CD4-positive, alpha-beta memory T cell (primary cell): ENCODE data around the gene NIPAL3. TPM values are rescaled to one million over a fixed set of nuclear protein-coding genes. Genes with fewer than 3 reads are reported as not detected.
"Not testable (repeated sequence)": the region's sequence is repeated elsewhere in the genome, so short reads cannot be mapped to it uniquely, and the experiment has no call there.

Experiments
- CTCF ChIA-PET: fragments of 350-600 bp; sonication (Branson Sonifier 250); formaldehyde crosslinking; loops from one replicate; lab custom pipeline; 2021; ENCODE audit warnings: inconsistent platforms; ENCODE audit not compliant: partially characterized antibody; lab: Charles Lee
- POLR2A ChIA-PET: fragments of 350-600 bp; sonication (Branson Sonifier 250); formaldehyde crosslinking; loops from one replicate; lab custom pipeline; 2021; ENCODE audit not compliant: partially characterized antibody; lab: Charles Lee
- DNase-seq, 5 donors: peaks; one replicate each; pipeline versions ENCODE4 v3.0.0 to v3.0.0-alpha.2; 2020 to 2022; ENCODE audit warnings: mixed read lengths in 1 of 5
- H3K27ac ChIP-seq: one replicate; pipeline ENCODE4 v1.7.0; 2013; ENCODE audit warnings: low read depth, low read length
- H3K27me3 ChIP-seq: 2 replicates; pipeline ENCODE4 v1.7.0; 2013; ENCODE audit warnings: mild to moderate bottlenecking, low read length, moderate library complexity; ENCODE audit not compliant: insufficient read depth
- H3K36me3 ChIP-seq: 2 replicates; pipeline ENCODE4 v1.7.0; 2013; ENCODE audit warnings: mild to moderate bottlenecking, low read length, moderate library complexity; ENCODE audit not compliant: insufficient read depth
- H3K4me1 ChIP-seq: 2 replicates; pipeline ENCODE4 v1.7.0; 2013; ENCODE audit warnings: mild to moderate bottlenecking, low read length, moderate library complexity; ENCODE audit not compliant: insufficient read depth
- H3K4me3 ChIP-seq, 2 donors: one replicate each; pipeline ENCODE4 v1.7.0; 2013; ENCODE audit warnings: low read length in 2 of 2, mild to moderate bottlenecking in 1 of 2
- H3K9me3 ChIP-seq, 2 donors: one replicate each; pipeline ENCODE4 v1.7.0; 2013; ENCODE audit warnings: low read length in 2 of 2, control low read depth in 1 of 2; ENCODE audit not compliant: control insufficient read depth in 1 of 2
- H3K27ac Mint-ChIP-seq, 7 donors: one replicate each; pipeline ENCODE4 v1.8.0; 2020 to 2021; ENCODE audit warnings: mixed read lengths in 7 of 7, mild to moderate bottlenecking in 6 of 7, inconsistent platforms in 3 of 7, moderate library complexity in 3 of 7
- H3K27me3 Mint-ChIP-seq, 2 donors: one replicate each; pipeline ENCODE4 v1.8.0; 2020 to 2021; ENCODE audit warnings: mixed read lengths in 2 of 2
- H3K36me3 Mint-ChIP-seq, 2 donors: one replicate each; pipeline ENCODE4 v1.8.0; 2020 to 2021; ENCODE audit warnings: mixed read lengths in 2 of 2, inconsistent platforms in 1 of 2, mild to moderate bottlenecking in 1 of 2
- H3K4me1 Mint-ChIP-seq, 4 donors: one replicate each; pipeline ENCODE4 v1.8.0; 2020 to 2021; ENCODE audit warnings: mixed read lengths in 4 of 4, mild to moderate bottlenecking in 1 of 4
- H3K4me3 Mint-ChIP-seq, 8 donors: one replicate each; pipeline ENCODE4 v1.8.0; 2020 to 2021; ENCODE audit warnings: mixed read lengths in 8 of 8, mild to moderate bottlenecking in 7 of 8, moderate library complexity in 6 of 8, inconsistent platforms in 3 of 8
- H3K9me3 Mint-ChIP-seq, 8 donors: one replicate each; pipeline ENCODE4 v1.8.0; 2020 to 2021; ENCODE audit warnings: mixed read lengths in 8 of 8, mild to moderate bottlenecking in 5 of 8, inconsistent platforms in 3 of 8, moderate library complexity in 1 of 8
- intact Hi-C: fragments of 100-400 bp; cut with micrococcal nuclease; formaldehyde crosslinking; loops from one replicate; pipeline ENCODE4 v1.15.1; 2023
- polyA plus RNA-seq, 2 donors: library from polyadenylated mRNA; unstranded; fragments of 300-500 nt; fragmentation: Illumina TruSeq; gene quantifications; one replicate each; pipeline ENCODE4 v1.2.3, GENCODE V29; 2021
- total RNA-seq, 2 experiments: library from RNA; stranded (reverse); gene quantifications; one replicate each; pipeline ENCODE4 v1.2.3, GENCODE V29; 2021

The NIPAL3 gene
- total and polyA plus RNA-seq, 4 experiments from 2014 or later: 52.8 to 88.6 (median 63.8) TPM

DNA sequence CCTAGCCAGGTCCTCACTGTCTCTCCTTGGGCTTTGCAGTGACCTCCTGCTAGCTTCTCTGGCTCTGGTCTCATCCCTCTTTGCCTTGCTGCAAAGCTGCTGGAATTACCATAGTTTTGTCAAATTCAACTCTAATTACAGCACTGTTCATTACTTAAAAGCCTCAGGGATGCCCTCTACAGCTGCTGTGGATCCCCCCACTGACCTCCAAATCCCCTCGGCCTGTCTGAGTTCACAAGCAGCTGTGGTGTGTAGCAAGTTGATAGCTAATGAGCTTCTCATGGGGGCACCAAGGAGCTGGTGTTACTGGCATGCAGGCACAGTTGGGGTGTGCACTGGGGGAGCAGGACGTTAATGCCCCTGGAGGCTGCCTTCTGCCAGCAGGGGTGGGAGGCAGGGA, 24.8 kb downstream of the NIPAL3 start:
- Mint-ChIP-seq H3K27ac (no peak overlapping the region), H3K4me1 (peaks cover 4 to 26% (median 10%) of the 10 kb centered on the region in 4 donors), H3K27me3 (no peaks in the 10 kb centered on the region), H3K9me3 (no peaks in the 10 kb centered on the region), H3K4me3 (no peak overlapping the region), H3K36me3 (peaks cover 34 to 58% of the 10 kb centered on the region in 2 donors)
- CTCF ChIA-PET: interaction anchor here (1.1 kb wide), 1 partner anchor 147 kb away, joined by 4 read pairs; no protein-coding TSS in a partner anchor
- no peaks in the 10 kb centered on the region for H3K27me3 ChIP-seq
- intact Hi-C loops: no loop called here
- no peaks in the 10 kb centered on the region for H3K9me3 ChIP-seq
- peaks cover 53% of the 10 kb centered on the region for H3K36me3 ChIP-seq
- DNase-seq: no peak
- H3K4me1 ChIP-seq: peaks cover 4% of the 10 kb centered on the region
- POLR2A ChIA-PET: no interaction called here
- H3K4me3 ChIP-seq: no peak overlapping the region
- H3K27ac ChIP-seq: no peak overlapping the region

DNA sequence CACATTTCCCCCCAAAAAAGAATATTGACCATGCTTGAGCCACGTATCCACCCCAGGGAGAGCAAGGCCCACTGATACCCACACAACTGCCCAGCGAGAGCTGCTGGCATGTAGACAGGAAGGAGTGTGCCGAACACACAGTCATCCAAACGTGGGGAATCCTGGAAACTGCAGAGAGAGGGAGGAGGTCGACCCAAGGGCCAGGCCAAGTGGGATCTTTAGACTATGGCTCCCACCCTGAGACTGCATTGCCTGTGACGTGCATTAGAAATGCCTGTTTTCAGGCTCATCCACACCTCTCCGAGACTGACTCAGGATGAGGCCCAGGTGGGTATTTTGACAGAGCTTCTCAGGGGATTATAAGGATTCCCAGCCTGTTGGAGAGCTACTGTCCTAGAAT, 25.9 kb downstream of the NIPAL3 start:
- no peaks in the 10 kb centered on the region for H3K27me3 ChIP-seq
- Mint-ChIP-seq H3K27me3 (no peaks in the 10 kb centered on the region), H3K4me3 (no peak overlapping the region), H3K4me1 (peaks cover 3 to 27% (median 7%) of the 10 kb centered on the region in 4 donors), H3K27ac (peak overlapping the region in 4 of 7 donors; percentile 53 to 77 (median 74)), H3K36me3 (peaks cover 44 to 57% of the 10 kb centered on the region in 2 donors), H3K9me3 (no peaks in the 10 kb centered on the region)
- no peaks in the 10 kb centered on the region for H3K9me3 ChIP-seq
- H3K4me1 ChIP-seq: peaks cover 4% of the 10 kb centered on the region
- H3K4me3 ChIP-seq: no peak overlapping the region
- H3K36me3 ChIP-seq: peaks cover 63% of the 10 kb centered on the region
- ChIA-PET CTCF (interaction anchor here (2.0 kb wide), 1 partner anchor 48 kb away, joined by 8 read pairs; no protein-coding TSS in a partner anchor), POLR2A (interaction anchor here (1.0 kb wide), 1 partner anchor 61 kb away, joined by 3 read pairs; the partner anchor contains the start of gene RCAN3)
- intact Hi-C loops: no loop called here
- no peak for DNase-seq
- H3K27ac ChIP-seq: no peak overlapping the region

DNA sequence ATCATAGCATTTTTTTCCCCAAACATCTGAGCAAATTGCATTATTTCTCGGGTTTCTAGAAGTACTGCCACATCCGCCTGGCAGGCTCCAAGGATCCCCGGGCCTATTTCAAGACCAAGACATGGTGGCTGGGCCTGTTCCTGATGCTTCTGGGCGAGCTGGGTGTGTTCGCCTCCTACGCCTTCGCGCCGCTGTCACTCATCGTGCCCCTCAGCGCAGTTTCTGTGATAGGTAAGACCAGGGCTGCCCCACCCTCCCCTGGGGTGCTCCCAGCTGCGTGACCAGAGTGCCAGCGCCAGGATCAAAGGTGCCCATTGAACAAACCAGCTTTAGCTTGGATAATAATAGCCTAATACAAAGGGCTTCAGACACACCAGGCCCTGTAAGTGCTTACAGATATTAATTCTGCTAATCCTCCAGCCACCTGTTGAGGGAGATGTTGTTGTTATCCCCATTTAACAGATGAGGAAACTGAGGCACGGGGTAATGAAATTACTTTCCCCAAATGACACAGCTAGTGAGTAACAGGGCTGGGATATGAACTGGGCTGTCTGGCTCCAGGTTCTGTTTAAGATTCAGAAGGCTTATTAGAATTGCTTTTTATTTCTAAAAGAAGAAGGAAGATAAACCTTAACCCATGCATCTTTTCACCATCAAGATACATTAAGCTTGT, 26.5 kb downstream of the NIPAL3 start:
- CTCF ChIA-PET: interaction anchor here (0.6 to 2.0 kb wide), 4 partner anchors 27 to 145 kb away, joined by 3 to 8 read pairs (median 6); partner anchors contain the start of gene NIPAL3
- H3K27ac ChIP-seq: no peak overlapping the region
- no peaks in the 10 kb centered on the region for H3K27me3 ChIP-seq
- no peak overlapping the region for H3K4me3 ChIP-seq
- peak overlapping the region in 2 of 7 donors; percentile 15 to 24 for H3K27ac Mint-ChIP-seq
- no peaks in the 10 kb centered on the region for H3K9me3 ChIP-seq
- peaks cover 51 to 61% of the 10 kb centered on the region in 2 donors for H3K36me3 Mint-ChIP-seq
- H3K4me1 Mint-ChIP-seq: peaks cover 3 to 27% (median 7%) of the 10 kb centered on the region in 4 donors
- H3K36me3 ChIP-seq: peaks cover 70% of the 10 kb centered on the region
- H3K4me3 Mint-ChIP-seq: no peak overlapping the region
- POLR2A ChIA-PET: interaction anchor here (0.9 to 1.1 kb wide), 3 partner anchors 18 to 61 kb away, joined by 3 read pairs; partner anchors contain the start of gene RCAN3
- no peaks in the 10 kb centered on the region for H3K9me3 Mint-ChIP-seq
- intact Hi-C loops: no loop called here
- peaks cover 4% of the 10 kb centered on the region for H3K4me1 ChIP-seq
- no peak for DNase-seq
- H3K27me3 Mint-ChIP-seq: no peaks in the 10 kb centered on the region

DNA sequence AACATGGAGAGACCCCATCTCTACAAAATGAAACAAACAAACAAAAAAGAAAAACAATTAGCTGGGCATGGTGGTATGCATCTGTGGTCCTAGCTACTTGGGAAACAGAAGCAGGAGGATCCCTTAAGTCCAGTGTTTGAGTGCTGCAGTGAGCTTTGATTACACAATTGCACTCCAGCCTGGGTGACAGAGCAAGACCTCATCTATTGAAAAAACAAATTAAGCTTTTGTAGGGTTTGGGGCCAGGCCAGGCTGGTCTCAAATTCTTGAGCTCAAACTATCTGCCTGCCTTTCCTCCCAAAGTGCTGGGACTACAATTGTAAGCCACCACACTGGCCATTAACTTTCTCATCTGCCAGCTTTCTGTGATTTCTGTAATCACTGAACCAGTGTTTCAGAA, 27.2 kb downstream of the NIPAL3 start:
- POLR2A ChIA-PET: interaction anchor here (0.9 to 1.1 kb wide), 2 partner anchors 19 to 59 kb away, joined by 3 read pairs; no protein-coding TSS in a partner anchor
- Histone ChIP-seq H3K4me3 (no peak overlapping the region), H3K9me3 (no peaks in the 10 kb centered on the region), H3K4me1 (peaks cover 4% of the 10 kb centered on the region), H3K27ac (no peak overlapping the region), H3K36me3 (peaks cover 71% of the 10 kb centered on the region), H3K27me3 (no peaks in the 10 kb centered on the region)
- Mint-ChIP-seq H3K4me3 (no peak overlapping the region), H3K36me3 (peaks cover 50 to 62% of the 10 kb centered on the region in 2 donors), H3K27ac (peak overlapping the region in 4 of 7 donors; percentile 15 to 41 (median 34)), H3K9me3 (no peaks in the 10 kb centered on the region), H3K27me3 (no peaks in the 10 kb centered on the region), H3K4me1 (peaks cover 0 to 22% (median 6%) of the 10 kb centered on the region in 4 donors)
- intact Hi-C loops: no loop called here
- CTCF ChIA-PET: interaction anchor here (0.6 to 2.0 kb wide), 6 partner anchors 17 to 144 kb away, joined by 3 to 8 read pairs (median 4); partner anchors contain the start of gene NIPAL3
- DNase-seq: no peak

DNA sequence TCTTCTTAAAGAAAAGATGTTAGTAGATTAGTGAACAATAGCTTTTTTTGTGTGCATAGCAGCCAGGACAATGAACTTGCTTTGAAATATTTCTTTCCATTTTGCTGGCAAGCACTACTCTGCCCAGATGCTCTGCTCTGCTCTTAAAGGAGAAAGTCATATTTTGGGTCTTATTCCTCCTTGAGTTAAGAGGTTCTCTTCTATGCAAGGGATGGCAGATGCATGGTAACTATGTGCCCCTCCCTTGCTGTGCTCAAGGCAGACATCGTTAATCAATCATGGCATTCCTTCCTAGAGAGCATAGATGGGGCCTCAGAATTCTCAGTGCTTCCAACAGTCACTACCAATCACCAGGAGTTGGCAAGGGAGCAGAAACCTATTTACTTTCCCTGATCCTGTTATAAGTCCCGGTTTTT, 27.6 kb downstream of the NIPAL3 start:
- Histone ChIP-seq H3K4me1 (peaks cover 4% of the 10 kb centered on the region), H3K27me3 (no peaks in the 10 kb centered on the region), H3K36me3 (peaks cover 69% of the 10 kb centered on the region), H3K27ac (no peak overlapping the region), H3K9me3 (no peaks in the 10 kb centered on the region), H3K4me3 (no peak overlapping the region)
- CTCF ChIA-PET: interaction anchor here (0.9 to 2.0 kb wide), 5 partner anchors 17 to 143 kb away, joined by 3 to 8 read pairs (median 6); partner anchors contain the start of gene NIPAL3
- H3K9me3 Mint-ChIP-seq: no peaks in the 10 kb centered on the region
- peaks cover 0 to 20% (median 6%) of the 10 kb centered on the region in 4 donors for H3K4me1 Mint-ChIP-seq
- POLR2A ChIA-PET: interaction anchor here (0.6 to 1.1 kb wide), 4 partner anchors 19 to 529 kb away, joined by 3 read pairs; no protein-coding TSS in a partner anchor
- H3K4me3 Mint-ChIP-seq: no peak overlapping the region
- peak overlapping the region in 1 of 7 donors; percentile 32 for H3K27ac Mint-ChIP-seq
- peaks cover 49 to 65% of the 10 kb centered on the region in 2 donors for H3K36me3 Mint-ChIP-seq
- no peak for DNase-seq
- intact Hi-C loops: no loop called here
- no peaks in the 10 kb centered on the region for H3K27me3 Mint-ChIP-seq

DNA sequence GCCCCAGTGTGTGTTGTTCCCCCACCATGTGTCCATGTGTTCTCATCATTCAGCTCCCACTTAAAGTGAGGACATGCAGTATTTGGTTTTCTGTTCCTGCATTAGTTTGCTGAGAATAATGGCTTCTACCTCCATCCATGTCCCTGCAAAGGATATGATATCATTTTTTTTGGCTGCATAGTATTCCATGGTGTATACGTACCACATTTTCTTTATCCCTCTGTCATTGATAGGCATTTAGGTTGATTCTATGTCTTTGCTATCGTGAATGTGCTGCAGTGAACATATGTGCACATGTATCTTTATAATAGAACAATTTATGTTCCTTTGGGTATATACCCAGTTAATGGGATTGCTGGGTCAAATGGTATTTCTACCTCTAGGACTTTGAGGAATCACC, 30.8 kb downstream of the NIPAL3 start:
- ChIA-PET CTCF (interaction anchor here (1.2 kb wide), 1 partner anchor 81 kb away, joined by 4 read pairs; no protein-coding TSS in a partner anchor), POLR2A (interaction anchor here (1.0 kb wide), 1 partner anchor 90 kb away, joined by 6 read pairs; no protein-coding TSS in a partner anchor)
- peaks cover 58 to 73% of the 10 kb centered on the region in 2 donors for H3K36me3 Mint-ChIP-seq
- H3K4me3 ChIP-seq, H3K4me1 ChIP-seq, H3K4me3 Mint-ChIP-seq, H3K27me3 Mint-ChIP-seq, H3K27ac ChIP-seq, intact Hi-C loops, DNase-seq, H3K9me3 Mint-ChIP-seq, H3K9me3 ChIP-seq, H3K27me3 ChIP-seq: not testable (repeated sequence)
- peak overlapping the region in 1 of 7 donors; percentile 39 for H3K27ac Mint-ChIP-seq
- peaks cover 79% of the 10 kb centered on the region for H3K36me3 ChIP-seq
- H3K4me1 Mint-ChIP-seq: peaks cover 0 to 11% (median under 1%) of the 10 kb centered on the region in 4 donors

DNA sequence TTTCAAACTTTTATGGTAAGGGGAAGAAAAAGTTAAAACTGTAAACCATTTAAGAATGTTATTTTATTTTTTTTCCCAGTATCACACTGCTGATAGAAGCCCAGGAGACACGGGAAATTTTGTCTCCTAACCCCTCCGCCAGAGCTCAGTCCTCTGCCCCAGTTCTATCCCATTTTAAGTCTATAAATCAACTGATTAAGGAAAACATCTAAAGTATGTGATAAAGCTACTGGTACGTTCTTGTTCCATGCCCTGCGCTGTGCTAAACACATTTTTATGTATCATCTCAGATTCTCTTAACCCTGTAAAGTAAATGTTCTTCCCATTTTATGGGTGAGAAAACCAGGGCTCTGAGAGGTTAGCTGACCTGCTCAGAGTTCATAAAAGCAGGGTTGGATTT, 34.7 kb downstream of the NIPAL3 start:
- peak overlapping the region in 3 of 7 donors; percentile 13 to 29 (median 22) for H3K27ac Mint-ChIP-seq
- intact Hi-C loops: no loop called here
- Histone ChIP-seq H3K9me3 (no peaks in the 10 kb centered on the region), H3K4me3 (no peak overlapping the region), H3K27me3 (no peaks in the 10 kb centered on the region), H3K4me1 (no peaks in the 10 kb centered on the region), H3K36me3 (peaks cover 81% of the 10 kb centered on the region), H3K27ac (no peak overlapping the region)
- H3K4me3 Mint-ChIP-seq: no peak overlapping the region
- ChIA-PET CTCF (interaction anchor here (1.4 kb wide), 1 partner anchor 74 kb away, joined by 3 read pairs; no protein-coding TSS in a partner anchor), POLR2A (no interaction called here)
- H3K27me3 Mint-ChIP-seq: no peaks in the 10 kb centered on the region
- peaks cover 76 to 79% of the 10 kb centered on the region in 2 donors for H3K36me3 Mint-ChIP-seq
- DNase-seq: no peak
- no peaks in the 10 kb centered on the region for H3K9me3 Mint-ChIP-seq
- H3K4me1 Mint-ChIP-seq: peaks cover 0 to 8% (median under 1%) of the 10 kb centered on the region in 4 donors
